WTC11 (cell line): ENCODE measurements around the gene TMEM200B. TPM values are rescaled to one million over a fixed set of nuclear protein-coding genes. Genes with fewer than 3 reads are reported as not detected.
"Not testable (repeated sequence)": the region's sequence is repeated elsewhere in the genome, so short reads cannot be mapped to it uniquely, and the experiment has no call there.

Experiments used
- ATAC-seq: fragments of 200-7000 bp; cut with Tn5 transposase; 2 replicates; pipeline ENCODE4 v1.10.0; 2021; ENCODE audit warnings: mild to moderate bottlenecking, moderate library complexity
- CTCF ChIA-PET: fragments of 300-600 bp; sonication (Branson Sonifier 250); formaldehyde crosslinking; loops from one replicate; lab custom pipeline; 2021; ENCODE audit warnings: antibody characterized with exemption; lab: Charles Lee
- POLR2A ChIA-PET: fragments of 350-600 bp; sonication (Branson Sonifier 250); formaldehyde crosslinking; loops from one replicate; lab custom pipeline; 2021; ENCODE audit warnings: antibody characterized with exemption; lab: Charles Lee
- DNase-seq: peaks from one replicate; pipeline ENCODE4 v3.0.0; 2021; ENCODE audit warnings: low spot score
- H3K27ac Mint-ChIP-seq: 2 replicates; pipeline ENCODE4 v1.8.0; 2021; ENCODE audit warnings: mixed read lengths
- H3K27me3 Mint-ChIP-seq: 2 replicates; pipeline ENCODE4 v1.8.0; 2021; ENCODE audit warnings: low read depth, mild to moderate bottlenecking, moderate library complexity, mixed read lengths
- H3K36me3 Mint-ChIP-seq: 2 replicates; pipeline ENCODE4 v1.8.0; 2021; ENCODE audit warnings: mixed read lengths
- H3K4me1 Mint-ChIP-seq: 2 replicates; pipeline ENCODE4 v1.8.0; 2022; ENCODE audit warnings: mixed read lengths
- H3K4me3 Mint-ChIP-seq: 2 replicates; pipeline ENCODE4 v1.8.0; 2021; ENCODE audit warnings: mild to moderate bottlenecking, moderate library complexity, mixed read lengths
- H3K9me3 Mint-ChIP-seq: 2 replicates; pipeline ENCODE4 v1.8.0; 2021; ENCODE audit warnings: mixed read lengths
- CREB1 ChIP-seq: sonication (generic); formaldehyde crosslinking; IDR thresholded peaks from 2 replicates; pipeline ENCODE4 v1.8.0; 2023; ENCODE audit warnings: mild to moderate bottlenecking, missing genetic modification reagents
- E2F4 ChIP-seq: sonication (generic); formaldehyde crosslinking; IDR thresholded peaks from 2 replicates; pipeline ENCODE4 v1.8.1; 2022; ENCODE audit warnings: low read depth, mild to moderate bottlenecking, moderate library complexity, missing genetic modification reagents, borderline replicate concordance
- ESRRA ChIP-seq: sonication (generic); formaldehyde crosslinking; IDR thresholded peaks from 2 replicates; pipeline ENCODE4 v1.8.1; 2022; ENCODE audit warnings: mild to moderate bottlenecking, missing genetic modification reagents, borderline replicate concordance
- ETV6 ChIP-seq: sonication (generic); formaldehyde crosslinking; IDR thresholded peaks from 2 replicates; pipeline ENCODE4 v1.8.1; 2022; ENCODE audit warnings: mild to moderate bottlenecking, missing genetic modification reagents
- GABPB1 ChIP-seq: sonication (generic); formaldehyde crosslinking; IDR thresholded peaks from 2 replicates; pipeline ENCODE4 v1.8.1; 2023; ENCODE audit warnings: mild to moderate bottlenecking, missing genetic modification reagents
- GRHL2 ChIP-seq: fragments of 250-450 bp; sonication (Bioruptor Pico); IDR thresholded peaks from 2 replicates; pipeline ENCODE4 v1.8.0; 2022; ENCODE audit warnings: mild to moderate bottlenecking, moderate library complexity; ENCODE audit not compliant: insufficient replicate concordance, severe bottlenecking
- JUN ChIP-seq: sonication (generic); formaldehyde crosslinking; IDR thresholded peaks from 2 replicates; pipeline ENCODE4 v1.8.0; 2023; ENCODE audit warnings: mild to moderate bottlenecking, missing genetic modification reagents
- NFYB ChIP-seq: sonication (generic); formaldehyde crosslinking; conservative IDR thresholded peaks from 2 replicates; pipeline ENCODE4 v1.8.0; 2022; ENCODE audit warnings: low read depth, missing genetic modification reagents
- OVOL2 ChIP-seq: fragments of 250-450 bp; sonication (Bioruptor Pico); IDR thresholded peaks from 2 replicates; pipeline ENCODE4 v1.9.0; 2021; ENCODE audit warnings: mild to moderate bottlenecking, borderline replicate concordance
- RORB ChIP-seq: fragments of 250-450 bp; sonication (Bioruptor Pico); IDR thresholded peaks from 2 replicates; pipeline ENCODE4 v1.9.0; 2021; ENCODE audit warnings: mild to moderate bottlenecking
- TP53 ChIP-seq: sonication (generic); formaldehyde crosslinking; IDR thresholded peaks from 2 replicates; pipeline ENCODE4 v1.8.1; 2023; ENCODE audit warnings: mild to moderate bottlenecking, missing genetic modification reagents
- ZNF219 ChIP-seq: sonication (generic); formaldehyde crosslinking; IDR thresholded peaks from 2 replicates; pipeline ENCODE4 v1.8.0; 2023; ENCODE audit warnings: missing genetic modification reagents, mild to moderate bottlenecking, borderline replicate concordance
- ZNF396 ChIP-seq: fragments of 250-450 bp; sonication (Bioruptor Pico); IDR thresholded peaks from 2 replicates; pipeline ENCODE4 v1.8.0; 2021; ENCODE audit warnings: mild to moderate bottlenecking, moderate library complexity, borderline replicate concordance
- total RNA-seq: library from RNA; stranded (reverse); gene quantifications from 3 replicates; pipeline ENCODE4 v1.2.3, GENCODE V29; 2021
- TF ChIP-seq, protein P1 (sequence below): sonication (generic); formaldehyde crosslinking; IDR thresholded peaks from 2 replicates; pipeline ENCODE4 v1.8.0; 2023; ENCODE audit warnings: missing genetic modification reagents
- TF ChIP-seq, protein P2 (sequence below): sonication (generic); formaldehyde crosslinking; IDR thresholded peaks from 2 replicates; pipeline ENCODE4 v1.8.1; 2022; ENCODE audit warnings: low read depth, missing genetic modification reagents, borderline replicate concordance
- TF ChIP-seq, protein P3 (sequence below): sonication (generic); formaldehyde crosslinking; IDR thresholded peaks from 2 replicates; pipeline ENCODE4 v1.8.0; 2023; ENCODE audit warnings: missing genetic modification reagents, mild to moderate bottlenecking, borderline replicate concordance
- TF ChIP-seq, protein P4 (sequence below): fragments of 250-450 bp; sonication (Bioruptor Pico); IDR thresholded peaks from 2 replicates; pipeline ENCODE4 v1.9.0; 2021; ENCODE audit warnings: mild to moderate bottlenecking
- TF ChIP-seq, protein P5 (sequence below): sonication (generic); formaldehyde crosslinking; IDR thresholded peaks from 2 replicates; pipeline ENCODE4 v1.8.1; 2022; ENCODE audit warnings: mild to moderate bottlenecking, moderate library complexity, missing genetic modification reagents
- TF ChIP-seq, protein P6 (sequence below): fragments of 250-450 bp; sonication (Bioruptor Pico); IDR thresholded peaks from 2 replicates; pipeline ENCODE4 v1.8.0; 2021; ENCODE audit warnings: mild to moderate bottlenecking
- TF ChIP-seq, protein P7 (sequence below): sonication (generic); formaldehyde crosslinking; IDR thresholded peaks from 2 replicates; pipeline ENCODE4 v1.8.1; 2022; ENCODE audit warnings: missing genetic modification reagents, borderline replicate concordance

TMEM200B gene
- total RNA-seq, 1 experiment from 2014 or later, result 22.6 TPM

DNA sequence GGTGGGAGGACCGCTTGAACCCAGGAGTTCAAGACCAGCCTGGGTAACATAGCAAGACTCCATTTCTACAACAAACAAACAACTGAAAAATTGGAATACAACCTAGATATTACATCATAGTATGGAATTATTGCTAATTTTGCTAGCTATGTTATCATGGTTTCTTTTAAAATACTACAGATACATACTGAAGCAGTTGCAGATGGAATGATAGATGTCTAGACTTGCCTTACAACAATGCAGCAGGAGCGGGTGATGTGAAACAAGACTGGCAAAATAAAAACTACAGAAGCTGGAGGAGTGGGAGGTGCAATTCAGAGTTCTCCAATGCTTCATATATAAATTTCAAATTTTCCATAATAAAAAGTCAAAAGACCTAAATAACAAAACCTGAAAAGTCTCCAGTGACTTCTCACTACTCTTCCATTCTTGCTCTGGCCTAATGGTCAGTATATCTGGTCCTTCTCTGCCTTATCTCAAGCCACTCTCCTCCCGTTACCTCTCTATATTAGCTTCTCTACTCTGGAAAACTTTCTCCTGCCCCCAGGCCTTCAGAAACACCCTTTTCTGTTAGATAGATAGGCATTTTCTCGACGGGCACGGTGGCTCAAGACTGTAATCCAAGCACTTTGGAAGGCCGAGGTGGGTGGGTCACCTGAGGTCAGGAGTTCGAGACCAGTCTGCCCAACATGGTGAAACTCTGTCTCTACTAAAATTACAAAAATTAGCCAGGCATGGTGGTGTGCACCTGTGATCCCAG lies 28.5 kb upstream of the TMEM200B start:
- peaks cover 90% of the 10 kb centered on the region for H3K36me3 Mint-ChIP-seq

DNA sequence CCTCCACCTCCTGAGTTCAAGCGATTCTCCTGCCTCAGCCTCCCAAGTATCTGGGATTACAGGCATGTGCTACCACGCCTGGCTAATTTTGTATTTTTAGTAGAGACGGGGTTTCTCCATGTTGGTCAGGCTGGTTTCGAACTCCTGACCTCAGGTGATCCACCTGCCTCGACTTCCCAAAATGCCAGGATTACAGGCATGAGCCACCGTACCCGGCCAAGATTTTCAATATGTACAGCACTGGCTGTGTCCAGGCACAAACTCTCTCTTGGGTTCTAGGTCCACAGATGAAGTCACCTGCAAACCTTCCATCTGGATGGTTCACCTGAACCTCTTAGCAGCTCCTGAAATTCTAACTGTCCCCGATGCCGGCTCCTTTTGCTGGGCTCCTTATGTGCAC lies 26.6 kb upstream of the TMEM200B start:
- H3K9me3 Mint-ChIP-seq, H3K27ac Mint-ChIP-seq, H3K4me3 Mint-ChIP-seq, DNase-seq, POLR2A ChIA-PET, H3K4me1 Mint-ChIP-seq, H3K27me3 Mint-ChIP-seq, ATAC-seq: not testable (repeated sequence)
- H3K36me3 Mint-ChIP-seq, result peaks cover 86% of the 10 kb centered on the region
- CTCF ChIA-PET, result interaction anchor here (1.0 kb wide), 1 partner anchor 52 kb away, joined by 4 read pairs; no protein-coding TSS in a partner anchor

More for the DNA sequence above, 28.5 kb upstream of the TMEM200B start:
- Mint-ChIP-seq H3K4me1 (peaks cover 9% of the 10 kb centered on the region), H3K4me3 (no peak overlapping the region), H3K27ac (peak overlapping the region; percentile 12), H3K27me3 (no peaks in the 10 kb centered on the region), H3K9me3 (no peaks in the 10 kb centered on the region)
- POLR2A ChIA-PET, result interaction anchor here (0.7 kb wide), 1 partner anchor 61 kb away, joined by 3 read pairs; no protein-coding TSS in a partner anchor
- DNase-seq, result no peak
- CTCF ChIA-PET, result no interaction called here
- TF ChIP-seq, protein P1, sequence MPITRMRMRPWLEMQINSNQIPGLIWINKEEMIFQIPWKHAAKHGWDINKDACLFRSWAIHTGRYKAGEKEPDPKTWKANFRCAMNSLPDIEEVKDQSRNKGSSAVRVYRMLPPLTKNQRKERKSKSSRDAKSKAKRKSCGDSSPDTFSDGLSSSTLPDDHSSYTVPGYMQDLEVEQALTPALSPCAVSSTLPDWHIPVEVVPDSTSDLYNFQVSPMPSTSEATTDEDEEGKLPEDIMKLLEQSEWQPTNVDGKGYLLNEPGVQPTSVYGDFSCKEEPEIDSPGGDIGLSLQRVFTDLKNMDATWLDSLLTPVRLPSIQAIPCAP, result no peak
- no peak for TF ChIP-seq RORB (CRISPR knock-in tag)
- TF ChIP-seq, protein P2, sequence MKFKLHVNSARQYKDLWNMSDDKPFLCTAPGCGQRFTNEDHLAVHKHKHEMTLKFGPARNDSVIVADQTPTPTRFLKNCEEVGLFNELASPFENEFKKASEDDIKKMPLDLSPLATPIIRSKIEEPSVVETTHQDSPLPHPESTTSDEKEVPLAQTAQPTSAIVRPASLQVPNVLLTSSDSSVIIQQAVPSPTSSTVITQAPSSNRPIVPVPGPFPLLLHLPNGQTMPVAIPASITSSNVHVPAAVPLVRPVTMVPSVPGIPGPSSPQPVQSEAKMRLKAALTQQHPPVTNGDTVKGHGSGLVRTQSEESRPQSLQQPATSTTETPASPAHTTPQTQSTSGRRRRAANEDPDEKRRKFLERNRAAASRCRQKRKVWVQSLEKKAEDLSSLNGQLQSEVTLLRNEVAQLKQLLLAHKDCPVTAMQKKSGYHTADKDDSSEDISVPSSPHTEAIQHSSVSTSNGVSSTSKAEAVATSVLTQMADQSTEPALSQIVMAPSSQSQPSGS (CRISPR knock-in tag), result no peak
- TF ChIP-seq ZNF219 (CRISPR knock-in tag), result no peak
- TF ChIP-seq, protein P3, sequence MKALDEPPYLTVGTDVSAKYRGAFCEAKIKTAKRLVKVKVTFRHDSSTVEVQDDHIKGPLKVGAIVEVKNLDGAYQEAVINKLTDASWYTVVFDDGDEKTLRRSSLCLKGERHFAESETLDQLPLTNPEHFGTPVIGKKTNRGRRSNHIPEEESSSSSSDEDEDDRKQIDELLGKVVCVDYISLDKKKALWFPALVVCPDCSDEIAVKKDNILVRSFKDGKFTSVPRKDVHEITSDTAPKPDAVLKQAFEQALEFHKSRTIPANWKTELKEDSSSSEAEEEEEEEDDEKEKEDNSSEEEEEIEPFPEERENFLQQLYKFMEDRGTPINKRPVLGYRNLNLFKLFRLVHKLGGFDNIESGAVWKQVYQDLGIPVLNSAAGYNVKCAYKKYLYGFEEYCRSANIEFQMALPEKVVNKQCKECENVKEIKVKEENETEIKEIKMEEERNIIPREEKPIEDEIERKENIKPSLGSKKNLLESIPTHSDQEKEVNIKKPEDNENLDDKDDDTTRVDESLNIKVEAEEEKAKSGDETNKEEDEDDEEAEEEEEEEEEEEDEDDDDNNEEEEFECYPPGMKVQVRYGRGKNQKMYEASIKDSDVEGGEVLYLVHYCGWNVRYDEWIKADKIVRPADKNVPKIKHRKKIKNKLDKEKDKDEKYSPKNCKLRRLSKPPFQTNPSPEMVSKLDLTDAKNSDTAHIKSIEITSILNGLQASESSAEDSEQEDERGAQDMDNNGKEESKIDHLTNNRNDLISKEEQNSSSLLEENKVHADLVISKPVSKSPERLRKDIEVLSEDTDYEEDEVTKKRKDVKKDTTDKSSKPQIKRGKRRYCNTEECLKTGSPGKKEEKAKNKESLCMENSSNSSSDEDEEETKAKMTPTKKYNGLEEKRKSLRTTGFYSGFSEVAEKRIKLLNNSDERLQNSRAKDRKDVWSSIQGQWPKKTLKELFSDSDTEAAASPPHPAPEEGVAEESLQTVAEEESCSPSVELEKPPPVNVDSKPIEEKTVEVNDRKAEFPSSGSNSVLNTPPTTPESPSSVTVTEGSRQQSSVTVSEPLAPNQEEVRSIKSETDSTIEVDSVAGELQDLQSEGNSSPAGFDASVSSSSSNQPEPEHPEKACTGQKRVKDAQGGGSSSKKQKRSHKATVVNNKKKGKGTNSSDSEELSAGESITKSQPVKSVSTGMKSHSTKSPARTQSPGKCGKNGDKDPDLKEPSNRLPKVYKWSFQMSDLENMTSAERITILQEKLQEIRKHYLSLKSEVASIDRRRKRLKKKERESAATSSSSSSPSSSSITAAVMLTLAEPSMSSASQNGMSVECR (CRISPR knock-in tag), result no peak
- TF ChIP-seq, protein P4, sequence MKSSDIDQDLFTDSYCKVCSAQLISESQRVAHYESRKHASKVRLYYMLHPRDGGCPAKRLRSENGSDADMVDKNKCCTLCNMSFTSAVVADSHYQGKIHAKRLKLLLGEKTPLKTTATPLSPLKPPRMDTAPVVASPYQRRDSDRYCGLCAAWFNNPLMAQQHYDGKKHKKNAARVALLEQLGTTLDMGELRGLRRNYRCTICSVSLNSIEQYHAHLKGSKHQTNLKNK (CRISPR knock-in tag), result no peak
- TF ChIP-seq JUN (CRISPR knock-in tag), result no peak
- no peak for TF ChIP-seq GRHL2 (CRISPR knock-in tag)
- TF ChIP-seq ZNF396 (CRISPR knock-in tag), result no peak
- no peak for TF ChIP-seq ETV6 (CRISPR knock-in tag)
- TF ChIP-seq, protein P5, sequence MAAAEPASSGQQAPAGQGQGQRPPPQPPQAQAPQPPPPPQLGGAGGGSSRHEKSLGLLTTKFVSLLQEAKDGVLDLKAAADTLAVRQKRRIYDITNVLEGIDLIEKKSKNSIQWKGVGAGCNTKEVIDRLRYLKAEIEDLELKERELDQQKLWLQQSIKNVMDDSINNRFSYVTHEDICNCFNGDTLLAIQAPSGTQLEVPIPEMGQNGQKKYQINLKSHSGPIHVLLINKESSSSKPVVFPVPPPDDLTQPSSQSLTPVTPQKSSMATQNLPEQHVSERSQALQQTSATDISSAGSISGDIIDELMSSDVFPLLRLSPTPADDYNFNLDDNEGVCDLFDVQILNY (CRISPR knock-in tag), result no peak
- TF ChIP-seq GABPB1 (CRISPR knock-in tag), result no peak
- TF ChIP-seq NFYB, result no peak
- TF ChIP-seq CREB1 (CRISPR knock-in tag), result no peak
- no peak for TF ChIP-seq OVOL2 (CRISPR knock-in tag)
- no peak for TF ChIP-seq E2F4 (CRISPR knock-in tag)
- TF ChIP-seq, protein P6, sequence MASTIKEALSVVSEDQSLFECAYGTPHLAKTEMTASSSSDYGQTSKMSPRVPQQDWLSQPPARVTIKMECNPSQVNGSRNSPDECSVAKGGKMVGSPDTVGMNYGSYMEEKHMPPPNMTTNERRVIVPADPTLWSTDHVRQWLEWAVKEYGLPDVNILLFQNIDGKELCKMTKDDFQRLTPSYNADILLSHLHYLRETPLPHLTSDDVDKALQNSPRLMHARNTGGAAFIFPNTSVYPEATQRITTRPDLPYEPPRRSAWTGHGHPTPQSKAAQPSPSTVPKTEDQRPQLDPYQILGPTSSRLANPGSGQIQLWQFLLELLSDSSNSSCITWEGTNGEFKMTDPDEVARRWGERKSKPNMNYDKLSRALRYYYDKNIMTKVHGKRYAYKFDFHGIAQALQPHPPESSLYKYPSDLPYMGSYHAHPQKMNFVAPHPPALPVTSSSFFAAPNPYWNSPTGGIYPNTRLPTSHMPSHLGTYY (CRISPR knock-in tag), result no peak
- TF ChIP-seq, protein P7, sequence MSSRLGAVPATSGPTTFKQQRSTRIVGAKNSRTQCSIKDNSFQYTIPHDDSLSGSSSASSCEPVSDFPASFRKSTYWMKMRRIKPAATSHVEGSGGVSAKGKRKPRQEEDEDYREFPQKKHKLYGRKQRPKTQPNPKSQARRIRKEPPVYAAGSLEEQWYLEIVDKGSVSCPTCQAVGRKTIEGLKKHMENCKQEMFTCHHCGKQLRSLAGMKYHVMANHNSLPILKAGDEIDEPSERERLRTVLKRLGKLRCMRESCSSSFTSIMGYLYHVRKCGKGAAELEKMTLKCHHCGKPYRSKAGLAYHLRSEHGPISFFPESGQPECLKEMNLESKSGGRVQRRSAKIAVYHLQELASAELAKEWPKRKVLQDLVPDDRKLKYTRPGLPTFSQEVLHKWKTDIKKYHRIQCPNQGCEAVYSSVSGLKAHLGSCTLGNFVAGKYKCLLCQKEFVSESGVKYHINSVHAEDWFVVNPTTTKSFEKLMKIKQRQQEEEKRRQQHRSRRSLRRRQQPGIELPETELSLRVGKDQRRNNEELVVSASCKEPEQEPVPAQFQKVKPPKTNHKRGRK (CRISPR knock-in tag), result no peak
- no peak for TF ChIP-seq TP53
- no peak for TF ChIP-seq ESRRA (CRISPR knock-in tag)
- no peak for ATAC-seq
